NB4 (cell line): ENCODE measurements around the gene ZNF230.

ENCODE experiments used
- CTCF ChIP-seq: IDR thresholded peaks from one replicate; pipeline ENCODE4 v1.5.1; 2012; ENCODE audit warnings: low read depth, low read length
- MAX ChIP-seq: IDR thresholded peaks from 2 replicates; pipeline ENCODE4 v1.6.1; 2011; ENCODE audit warnings: low read depth, low read length
- MYC ChIP-seq: IDR thresholded peaks from 2 replicates; pipeline ENCODE4 v1.6.1; 2011; ENCODE audit warnings: low read depth, low read length
- POLR2A ChIP-seq: IDR thresholded peaks from 2 replicates; pipeline ENCODE4 v1.6.1; 2011; ENCODE audit warnings: mild to moderate bottlenecking; ENCODE audit not compliant: insufficient read length; ENCODE audit errors: extremely low read depth

- TF ChIP-seq CTCF (no peak), MYC (no peak), POLR2A (no peak), MAX (no peak)
Measured at GRCh38 chr19:44051650-44052402, 49.1 kb downstream of the ZNF230 start, which contains the start of gene ZNF223.
